Measurements from ENCODE around the gene GALC.

The GALC gene

DNA sequence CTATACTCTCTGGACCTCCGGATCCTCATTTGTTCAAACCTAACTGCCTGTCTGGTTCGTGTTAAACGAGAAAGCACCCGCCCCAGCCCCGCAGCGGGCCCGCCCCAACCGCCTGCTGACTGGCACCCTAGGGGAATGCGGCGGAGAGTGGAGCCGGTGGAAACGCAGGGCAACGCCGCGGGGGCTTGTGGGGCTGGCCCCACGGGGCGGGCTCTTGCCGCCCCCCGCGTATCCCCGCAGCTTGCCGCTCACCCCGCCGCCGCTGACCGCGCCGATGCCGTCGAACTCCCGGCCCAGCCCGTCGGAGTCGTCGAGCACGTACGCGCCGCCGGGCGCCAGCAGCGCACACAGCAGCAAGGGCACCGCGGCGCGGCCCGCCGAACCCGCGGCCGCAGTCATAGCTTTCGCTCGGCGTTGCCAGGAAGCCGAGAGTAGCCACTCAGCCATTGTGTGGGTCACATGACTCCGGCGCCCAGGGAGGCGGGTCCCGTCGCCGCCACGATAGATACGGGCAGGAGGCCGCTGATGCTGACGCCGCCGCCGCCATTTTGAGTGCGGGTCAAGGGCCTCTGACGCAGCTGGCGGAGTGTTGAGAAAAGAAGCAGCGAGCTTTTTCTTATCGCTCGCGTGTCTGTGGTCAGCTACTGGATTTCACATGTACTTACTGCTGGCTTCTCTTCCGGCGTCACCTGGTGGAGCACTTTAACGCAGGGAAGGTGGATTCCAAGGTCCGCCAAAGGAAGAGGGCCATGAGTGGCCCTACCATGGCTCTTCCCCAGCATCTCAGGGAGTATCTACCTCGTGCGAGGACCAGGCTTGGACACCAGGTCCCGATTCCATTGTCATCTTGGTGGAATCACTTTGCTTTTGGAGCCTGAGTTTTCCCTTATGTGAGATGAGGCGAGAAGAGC, at the start of gene GALC:
Gene GALC (minus strand): TSS at position 465 of the 911 bp plus-strand sequence. CDS start 18 bp downstream, at position 447.
- no peaks in the 10 kb centered on the region for H4K20me1 ChIP-seq (ENCODE audit: low read depth, low read length)
- H3K9me3 ChIP-seq (ENCODE audit: insufficient read depth, low read length) = no peaks in the 10 kb centered on the region
- peak within 1 kb of the TSS; percentile 98 for H2AFZ ChIP-seq (ENCODE audit: low read depth, low read length, severe bottlenecking)
- no peaks in the 10 kb centered on the region for H3K27me3 ChIP-seq (ENCODE audit: low read length)
- H3K4me3 ChIP-seq (ENCODE audit: insufficient read depth, low read length, poor library complexity, severe bottlenecking) = peak within 1 kb of the TSS; percentile 52
- no peaks in the 10 kb centered on the region for H3K79me2 ChIP-seq (ENCODE audit: insufficient read depth, low read length)
- H3K4me2 ChIP-seq (ENCODE audit: low read depth, low read length, poor library complexity, severe bottlenecking) = peak within 1 kb of the TSS; percentile 70
- no peak for TF ChIP-seq EZH2phosphoT487 (conservative IDR thresholded peaks at IDR 0.05; ENCODE audit: low read length)
- TF ChIP-seq CTCF (IDR thresholded peaks at IDR 0.05; ENCODE audit: insufficient read depth, low read length, poor library complexity, severe bottlenecking) = no peak
- no peaks in the 10 kb centered on the region for H3K36me3 ChIP-seq (ENCODE audit: low read length)
- no peak within 1 kb of the TSS for H3K27ac ChIP-seq (ENCODE audit: low read depth, low read length)
- H3K9ac ChIP-seq (ENCODE audit: low read length) = peak within 1 kb of the TSS; percentile 53
- no peaks in the 10 kb centered on the region for H3K9me2 ChIP-seq (replicated peaks; ENCODE audit: insufficient read depth, low read length)
- H3F3A ChIP-seq (ENCODE audit: insufficient read depth) = no peaks in the 10 kb centered on the region

- no peaks in the 10 kb centered on the region for H3K79me2 ChIP-seq (ENCODE audit: insufficient read depth, low read length)
- H3K9me3 ChIP-seq (ENCODE audit: insufficient read depth, low read length) = no peaks in the 10 kb centered on the region
- no peaks in the 10 kb centered on the region for H3F3A ChIP-seq (ENCODE audit: insufficient read depth)
- H2AFZ ChIP-seq (ENCODE audit: low read depth, low read length, severe bottlenecking) = no peak overlapping the region
- no peaks in the 10 kb centered on the region for H4K20me1 ChIP-seq (ENCODE audit: low read depth, low read length)
- no peak overlapping the region for H3K27ac ChIP-seq (ENCODE audit: low read depth, low read length)
- no peak overlapping the region for H3K4me3 ChIP-seq (ENCODE audit: insufficient read depth, low read length, poor library complexity, severe bottlenecking)
- no peak overlapping the region for H3K9ac ChIP-seq (ENCODE audit: low read length)
- H3K4me2 ChIP-seq (ENCODE audit: low read depth, low read length, poor library complexity, severe bottlenecking) = no peak overlapping the region
- no peaks in the 10 kb centered on the region for H3K36me3 ChIP-seq (ENCODE audit: low read length)
- no peaks in the 10 kb centered on the region for H3K9me2 ChIP-seq (replicated peaks; ENCODE audit: insufficient read depth, low read length)
- TF ChIP-seq EZH2phosphoT487 (conservative IDR thresholded peaks at IDR 0.05; ENCODE audit: low read length) = no peak
- TF ChIP-seq CTCF (IDR thresholded peaks at IDR 0.05; ENCODE audit: insufficient read depth, low read length, poor library complexity, severe bottlenecking) = no peak
- no peaks in the 10 kb centered on the region for H3K27me3 ChIP-seq (ENCODE audit: low read length)
Observed at GRCh38 chr14:88040146-88040545, 47.2 kb upstream of the GALC start.

DNA sequence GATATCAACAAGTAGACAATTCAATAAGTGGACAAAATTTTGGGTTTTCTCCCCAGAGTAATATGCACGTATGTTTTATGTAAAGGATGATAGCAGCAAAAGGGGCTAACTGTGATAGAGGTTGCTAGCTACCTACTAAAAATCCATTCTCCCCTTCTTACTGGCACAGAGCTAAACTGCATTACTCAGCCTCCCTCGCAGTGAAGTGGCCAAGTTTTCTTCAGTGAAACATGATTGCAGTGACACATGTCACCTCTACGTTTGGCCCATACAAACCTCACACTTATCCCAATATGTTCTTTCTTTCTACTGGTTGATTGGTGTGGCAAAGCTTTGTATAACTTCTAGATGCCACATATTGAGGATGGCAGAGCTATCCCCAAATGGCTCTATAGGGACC, 46.2 kb upstream of the GALC start:
- Histone ChIP-seq H3K27ac (ENCODE audit: low read depth, low read length) (no peak overlapping the region), H3K4me2 (ENCODE audit: low read depth, low read length, poor library complexity, severe bottlenecking) (no peak overlapping the region), H3K9ac (ENCODE audit: low read length) (no peak overlapping the region), H3K36me3 (ENCODE audit: low read length) (no peaks in the 10 kb centered on the region), H3K9me2 (replicated peaks; ENCODE audit: insufficient read depth, low read length) (no peaks in the 10 kb centered on the region), H3K4me3 (ENCODE audit: insufficient read depth, low read length, poor library complexity, severe bottlenecking) (no peak overlapping the region), H3K79me2 (ENCODE audit: insufficient read depth, low read length) (no peaks in the 10 kb centered on the region), H3F3A (ENCODE audit: insufficient read depth) (no peaks in the 10 kb centered on the region), H3K27me3 (ENCODE audit: low read length) (no peaks in the 10 kb centered on the region), H2AFZ (ENCODE audit: low read depth, low read length, severe bottlenecking) (no peak overlapping the region), H3K9me3 (ENCODE audit: insufficient read depth, low read length) (no peaks in the 10 kb centered on the region), H4K20me1 (ENCODE audit: low read depth, low read length) (no peaks in the 10 kb centered on the region)
- TF ChIP-seq CTCF (IDR thresholded peaks at IDR 0.05; ENCODE audit: insufficient read depth, low read length, poor library complexity, severe bottlenecking) = no peak
- TF ChIP-seq EZH2phosphoT487 (conservative IDR thresholded peaks at IDR 0.05; ENCODE audit: low read length) = no peak
